Astrocyte (in vitro differentiated cells and primary cell): ENCODE measurements around the gene MAGI1. TPM values are rescaled to one million over a fixed set of nuclear protein-coding genes. Genes with fewer than 3 reads are reported as not detected.

ENCODE experiments used
- DNase-seq: peaks from one replicate; pipeline ENCODE4 v3.0.0-alpha.2; 2010; ENCODE audit warnings: low read depth
- FAIRE-seq: peaks from 2 replicates; lab custom pipeline; 2011; peaks lifted over from hg19 to GRCh38; lab: Jason Lieb, UNC
- H2AFZ ChIP-seq: 2 replicates; pipeline ENCODE4 v1.6.0; 2012; ENCODE audit warnings: low read depth, low read length, inconsistent platforms
- H3K27ac ChIP-seq: 2 replicates; pipeline ENCODE4 v1.5.1; 2011; ENCODE audit warnings: low read depth, low read length, inconsistent platforms
- H3K27me3 ChIP-seq: 2 replicates; pipeline ENCODE4 v1.6.0; 2011; ENCODE audit warnings: low read length, inconsistent platforms; ENCODE audit not compliant: insufficient read depth
- H3K36me3 ChIP-seq: 2 replicates; pipeline ENCODE4 v1.5.1; 2011; ENCODE audit warnings: low read length, inconsistent platforms; ENCODE audit not compliant: insufficient read depth
- H3K4me1 ChIP-seq: 2 replicates; pipeline ENCODE4 v1.5.1; 2011; ENCODE audit warnings: low read length, inconsistent platforms; ENCODE audit not compliant: insufficient read depth
- H3K4me2 ChIP-seq: 2 replicates; pipeline ENCODE4 v1.6.0; 2012; ENCODE audit warnings: low read length, inconsistent platforms
- H3K4me3 ChIP-seq: 2 replicates; pipeline ENCODE4 v1.5.1; 2011; ENCODE audit warnings: low read depth, mild to moderate bottlenecking, low read length, inconsistent platforms; ENCODE audit not compliant: insufficient read depth
- H3K79me2 ChIP-seq: 2 replicates; pipeline ENCODE4 v1.6.0; 2012; ENCODE audit warnings: mild to moderate bottlenecking, low read length, inconsistent platforms; ENCODE audit not compliant: insufficient read depth
- H3K9ac ChIP-seq: 2 replicates; pipeline ENCODE4 v1.6.0; 2012; ENCODE audit warnings: mild to moderate bottlenecking, low read length, inconsistent platforms
- H3K9me3 ChIP-seq: 2 replicates; pipeline ENCODE4 v1.5.1; 2012; ENCODE audit warnings: low read depth, mild to moderate bottlenecking, low read length, inconsistent platforms; ENCODE audit not compliant: insufficient read depth
- H4K20me1 ChIP-seq: 2 replicates; pipeline ENCODE4 v1.6.0; 2012; ENCODE audit warnings: low read length, inconsistent platforms; ENCODE audit not compliant: insufficient read depth
- H3K27ac Mint-ChIP-seq: one replicate; pipeline ENCODE4 v1.8.0; 2021; ENCODE audit warnings: mild to moderate bottlenecking, mixed read lengths; ENCODE audit not compliant: unreplicated experiment
- H3K27me3 Mint-ChIP-seq: one replicate; pipeline ENCODE4 v1.8.0; 2021; ENCODE audit warnings: low read depth, mixed read lengths; ENCODE audit not compliant: unreplicated experiment
- H3K36me3 Mint-ChIP-seq: one replicate; pipeline ENCODE4 v1.8.0; 2021; ENCODE audit warnings: low read depth, mixed read lengths; ENCODE audit not compliant: unreplicated experiment
- H3K4me1 Mint-ChIP-seq: one replicate; pipeline ENCODE4 v1.8.0; 2021; ENCODE audit warnings: low read depth, mixed read lengths; ENCODE audit not compliant: unreplicated experiment
- H3K4me3 Mint-ChIP-seq: one replicate; pipeline ENCODE4 v1.8.0; 2021; ENCODE audit warnings: mild to moderate bottlenecking, moderate library complexity, mixed read lengths; ENCODE audit not compliant: unreplicated experiment
- H3K9me3 Mint-ChIP-seq: one replicate; pipeline ENCODE4 v1.8.0; 2021; ENCODE audit warnings: mild to moderate bottlenecking, mixed read lengths; ENCODE audit not compliant: unreplicated experiment
- CTCF ChIP-seq: IDR thresholded peaks from 2 replicates; pipeline ENCODE4 v1.5.1; 2011; ENCODE audit warnings: low read depth, mild to moderate bottlenecking, inconsistent platforms, low read length, moderate library complexity; ENCODE audit not compliant: insufficient read depth
- EZH2 ChIP-seq: IDR thresholded peaks from 2 replicates; pipeline ENCODE4 v1.6.1; 2012; ENCODE audit warnings: mild to moderate bottlenecking, low read length, inconsistent platforms; ENCODE audit not compliant: insufficient read depth
- total RNA-seq: library from RNA; stranded (reverse); gene quantifications from 2 replicates; pipeline ENCODE4 v1.2.1, GENCODE V29; 2021

MAGI1 gene
- total RNA-seq, 1 donor from 2014 or later, result 31.8 TPM

- Mint-ChIP-seq H3K36me3 (no peaks in the 10 kb centered on the region), H3K27ac (no peak overlapping the region), H3K4me1 (peaks cover 4% of the 10 kb centered on the region), H3K4me3 (no peak overlapping the region), H3K27me3 (no peaks in the 10 kb centered on the region), H3K9me3 (no peaks in the 10 kb centered on the region)
- H3K9ac ChIP-seq, result no peak overlapping the region
- H3K4me1 ChIP-seq, result peaks cover 4% of the 10 kb centered on the region
- H3K9me3 ChIP-seq, result no peaks in the 10 kb centered on the region
- no peak overlapping the region for H3K4me3 ChIP-seq
- no peaks in the 10 kb centered on the region for H4K20me1 ChIP-seq
- no peak overlapping the region for H2AFZ ChIP-seq
- H3K4me2 ChIP-seq, result no peak overlapping the region
- H3K27ac ChIP-seq, result no peak overlapping the region
- FAIRE-seq, result no peak
- TF ChIP-seq EZH2 (no peak), CTCF (no peak)
- H3K79me2 ChIP-seq, result no peaks in the 10 kb centered on the region
- no peaks in the 10 kb centered on the region for H3K27me3 ChIP-seq
- H3K36me3 ChIP-seq, result no peaks in the 10 kb centered on the region
- DNase-seq, result no peak
These were observed 251.4 kb downstream of the MAGI1 start for GRCh38 chr3:65787340-65787739.

- Mint-ChIP-seq H3K27me3 (no peaks in the 10 kb centered on the region), H3K4me1 (peaks cover 4% of the 10 kb centered on the region), H3K27ac (no peak overlapping the region), H3K36me3 (no peaks in the 10 kb centered on the region), H3K9me3 (no peaks in the 10 kb centered on the region), H3K4me3 (no peak overlapping the region)
- DNase-seq (no peak), FAIRE-seq (peak; percentile 5)
- no peaks in the 10 kb centered on the region for H3K9me3 ChIP-seq
- peaks cover 4% of the 10 kb centered on the region for H3K4me1 ChIP-seq
- no peaks in the 10 kb centered on the region for H3K79me2 ChIP-seq
- TF ChIP-seq CTCF, result no peak
- TF ChIP-seq EZH2, result no peak
- H3K4me2 ChIP-seq, result no peak overlapping the region
- no peaks in the 10 kb centered on the region for H4K20me1 ChIP-seq
- no peaks in the 10 kb centered on the region for H3K36me3 ChIP-seq
- H3K4me3 ChIP-seq, result no peak overlapping the region
- no peak overlapping the region for H3K9ac ChIP-seq
- H3K27ac ChIP-seq, result no peak overlapping the region
- no peaks in the 10 kb centered on the region for H3K27me3 ChIP-seq
- no peak overlapping the region for H2AFZ ChIP-seq
These were observed 251.8 kb downstream of the MAGI1 start for GRCh38 chr3:65786890-65787289.

- Histone ChIP-seq H3K36me3 (no peaks in the 10 kb centered on the region), H3K4me2 (peak overlapping the region; percentile 36), H3K27ac (peak overlapping the region; percentile 58), H3K9me3 (no peaks in the 10 kb centered on the region), H3K4me1 (peaks cover 4% of the 10 kb centered on the region), H3K4me3 (no peak overlapping the region), H3K9ac (no peak overlapping the region), H3K27me3 (no peaks in the 10 kb centered on the region), H4K20me1 (no peaks in the 10 kb centered on the region), H2AFZ (no peak overlapping the region), H3K79me2 (no peaks in the 10 kb centered on the region)
- TF ChIP-seq CTCF (peak; percentile 62), EZH2 (no peak)
- H3K27me3 Mint-ChIP-seq, result no peaks in the 10 kb centered on the region
- peak; percentile 68 for FAIRE-seq
- no peaks in the 10 kb centered on the region for H3K36me3 Mint-ChIP-seq
- H3K27ac Mint-ChIP-seq, result no peak overlapping the region
- peaks cover 4% of the 10 kb centered on the region for H3K4me1 Mint-ChIP-seq
- DNase-seq, result peak; percentile 53
- H3K4me3 Mint-ChIP-seq, result no peak overlapping the region
- H3K9me3 Mint-ChIP-seq, result no peaks in the 10 kb centered on the region
These were observed 253.6 kb downstream of the MAGI1 start for GRCh38 chr3:65785065-65785645.
